Trophoblast cell (in vitro differentiated cells and primary cell): ENCODE measurements around the gene TCEAL3.
"Not testable (repeated sequence)": the region's sequence is repeated elsewhere in the genome, so short reads cannot be mapped to it uniquely, and the experiment has no call there.

Experiments
- DNase-seq, 2 donors: peaks; one replicate each; pipeline ENCODE4 v3.0.0-alpha.2; 2016
- H2AFZ ChIP-seq: 2 replicates; pipeline ENCODE4 v1.6.1; 2013; ENCODE audit warnings: low read length, moderate library complexity, mild to moderate bottlenecking; ENCODE audit not compliant: insufficient read depth, poor library complexity
- H2AK5ac ChIP-seq: 2 replicates; pipeline ENCODE4 v1.6.1; 2013; ENCODE audit warnings: mild to moderate bottlenecking, low read length
- H2BK120ac ChIP-seq: 2 replicates; pipeline ENCODE4 v1.6.1; 2013; ENCODE audit warnings: low read length, mild to moderate bottlenecking, moderate library complexity; ENCODE audit not compliant: insufficient read depth, poor library complexity
- H2BK12ac ChIP-seq: 2 replicates; pipeline ENCODE4 v1.6.1; 2013; ENCODE audit warnings: mild to moderate bottlenecking, low read length, moderate library complexity
- H2BK5ac ChIP-seq: 2 replicates; pipeline ENCODE4 v1.6.1; 2013; ENCODE audit warnings: low read length, low read depth, moderate library complexity, mild to moderate bottlenecking; ENCODE audit not compliant: poor library complexity
- H3K14ac ChIP-seq: 2 replicates; pipeline ENCODE4 v1.6.1; 2013; ENCODE audit warnings: mild to moderate bottlenecking, low read length
- H3K18ac ChIP-seq: 2 replicates; pipeline ENCODE4 v1.6.1; 2013; ENCODE audit warnings: mild to moderate bottlenecking, low read length
- H3K23ac ChIP-seq: 2 replicates; pipeline ENCODE4 v1.6.1; 2013; ENCODE audit warnings: low read length
- H3K27ac ChIP-seq: 2 replicates; pipeline ENCODE4 v1.5.1; 2013; ENCODE audit warnings: low read depth, mild to moderate bottlenecking, inconsistent platforms, low read length, moderate library complexity
- H3K27me3 ChIP-seq: 2 replicates; pipeline ENCODE4 v1.6.1; 2013; ENCODE audit warnings: inconsistent platforms, mild to moderate bottlenecking, low read length, moderate library complexity; ENCODE audit not compliant: insufficient read depth
- H3K36me3 ChIP-seq, 2 experiments: 1 replicate in 1 of 2; 2 replicates in 1 of 2; pipeline ENCODE4 v1.6.1; 2013; ENCODE audit warnings: low read length in 2 of 2, mild to moderate bottlenecking in 2 of 2, moderate library complexity in 1 of 2; ENCODE audit not compliant: insufficient read depth in 2 of 2, control insufficient read depth in 1 of 2
- H3K4ac ChIP-seq: 2 replicates; pipeline ENCODE4 v1.6.1; 2013; ENCODE audit warnings: low read depth, mild to moderate bottlenecking, low read length, moderate library complexity
- H3K4me1 ChIP-seq, 2 experiments: 1 replicate in 1 of 2; 2 replicates in 1 of 2; pipeline ENCODE4 v1.6.1; 2013; ENCODE audit warnings: low read length in 2 of 2, mild to moderate bottlenecking in 2 of 2, moderate library complexity in 1 of 2; ENCODE audit not compliant: insufficient read depth in 2 of 2, control insufficient read depth in 1 of 2
- H3K4me2 ChIP-seq: 2 replicates; pipeline ENCODE4 v1.6.1; 2013; ENCODE audit warnings: inconsistent platforms, mild to moderate bottlenecking, low read length, moderate library complexity
- H3K4me3 ChIP-seq: 2 replicates; pipeline ENCODE4 v1.5.1; 2013; ENCODE audit warnings: mild to moderate bottlenecking, low read depth, low read length, inconsistent platforms
- H3K79me1 ChIP-seq: one replicate; pipeline ENCODE4 v1.6.1; 2013; ENCODE audit warnings: low read length
- H3K79me2 ChIP-seq: 2 replicates; pipeline ENCODE4 v1.6.1; 2013; ENCODE audit warnings: low read length, mild to moderate bottlenecking; ENCODE audit not compliant: control insufficient read depth, insufficient read depth, poor library complexity
- H3K9ac ChIP-seq: 2 replicates; pipeline ENCODE4 v1.6.1; 2013; ENCODE audit warnings: mild to moderate bottlenecking, low read length
- H3K9me3 ChIP-seq: 2 replicates; pipeline ENCODE4 v1.6.1; 2013; ENCODE audit warnings: low read depth, mild to moderate bottlenecking, control low read depth, inconsistent platforms, low read length; ENCODE audit not compliant: insufficient read depth
- H4K12ac ChIP-seq: 2 replicates; pipeline ENCODE4 v1.6.1; 2013; ENCODE audit warnings: low read depth, mild to moderate bottlenecking, low read length, moderate library complexity
- H4K8ac ChIP-seq: 2 replicates; pipeline ENCODE4 v1.6.1; 2013; ENCODE audit warnings: low read depth, mild to moderate bottlenecking, low read length, moderate library complexity
- H4K91ac ChIP-seq: one replicate; pipeline ENCODE4 v1.6.1; 2013; ENCODE audit warnings: low read depth, mild to moderate bottlenecking, low read length, moderate library complexity
- WGBS: extraction: QIAGEN DNeasy Blood & Tissue Kit; methylation state at CpG from one replicate; pipeline ENCODE4 v1.1.7; 2013; ENCODE audit warnings: missing lambda C conversion rate; ENCODE audit not compliant: insufficient read length, insufficient coverage; ENCODE audit errors: extremely low coverage; 5-methylcytosine and 5-hydroxymethylcytosine counted together

The TCEAL3 gene

DNA sequence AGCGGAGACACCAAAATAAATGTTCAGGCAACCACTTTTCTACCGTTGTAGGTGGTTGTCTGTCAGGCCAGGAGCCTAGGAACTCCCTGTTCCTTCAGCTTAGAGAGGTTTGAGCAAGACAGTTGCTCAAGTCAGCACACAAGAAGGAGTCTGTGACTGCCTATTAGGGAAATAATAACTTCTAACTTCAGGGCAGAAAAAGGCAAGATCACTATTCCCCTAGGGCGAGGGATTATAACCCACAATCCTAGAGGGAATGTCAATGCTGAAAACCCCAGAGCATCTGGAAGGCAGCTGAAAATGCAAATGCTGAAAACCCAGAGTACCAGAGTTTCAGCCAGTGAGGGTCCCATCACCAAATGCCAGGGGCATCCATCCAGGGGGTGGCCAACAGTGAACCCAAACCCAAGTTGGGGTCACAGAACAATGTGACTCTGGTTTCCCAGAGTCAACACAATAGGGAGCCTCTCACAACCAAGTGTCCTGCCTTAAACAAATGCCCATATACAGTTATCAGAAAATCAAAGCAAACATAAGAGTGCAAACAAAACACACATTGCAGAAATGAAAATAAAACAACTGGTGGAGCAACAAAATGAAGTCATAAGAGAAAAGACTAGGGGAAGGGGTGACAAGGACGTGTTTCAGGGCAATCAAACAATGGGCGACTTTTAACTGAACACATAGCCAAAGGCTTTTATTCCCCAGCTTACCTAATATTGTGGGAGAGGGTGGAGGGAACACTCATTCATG is 51.1 kb downstream of the TCEAL3 start:
- Histone ChIP-seq H4K91ac (no peak overlapping the region), H3K4ac (no peak overlapping the region), H3K27me3 (no peaks in the 10 kb centered on the region), H3K36me3 (no peaks in the 10 kb centered on the region), H2AK5ac (no peak overlapping the region), H2BK120ac (no peak overlapping the region), H4K8ac (no peak overlapping the region), H3K14ac (no peak overlapping the region), H3K4me3 (no peak overlapping the region), H3K9ac (no peak overlapping the region), H3K9me3 (no peaks in the 10 kb centered on the region), H2BK12ac (no peak overlapping the region), H3K4me1 (no peaks in the 10 kb centered on the region), H3K18ac (no peak overlapping the region), H3K79me2 (no peaks in the 10 kb centered on the region), H3K27ac (no peak overlapping the region), H2AFZ (no peak overlapping the region), H3K4me2 (no peak overlapping the region), H4K12ac (no peak overlapping the region), H2BK5ac (no peak overlapping the region), H3K23ac (no peak overlapping the region), H3K79me1 (no peaks in the 10 kb centered on the region)
- WGBS = no CpG with 5 or more reads among the region's 5 CpGs
- DNase-seq = no peak

DNA sequence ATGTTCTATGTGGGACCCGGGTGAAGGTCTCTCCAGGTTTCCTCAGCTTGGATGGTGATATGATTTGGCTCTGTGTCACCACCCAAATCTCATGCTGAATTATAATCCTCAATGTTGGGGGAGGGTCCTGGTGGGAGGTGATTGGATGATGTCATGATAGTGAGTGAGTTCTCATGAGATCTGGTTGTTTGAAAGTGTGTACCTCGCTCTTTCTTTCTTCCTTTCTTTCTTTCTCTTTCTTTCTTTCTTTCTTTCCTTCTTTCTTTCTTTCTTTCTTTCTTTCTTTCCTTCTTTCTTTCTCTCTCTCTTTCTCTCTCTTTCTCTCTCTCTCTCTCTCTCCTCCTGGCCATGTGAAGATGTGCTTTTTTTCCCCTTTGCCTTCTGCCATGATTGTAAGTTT is 51.7 kb downstream of the TCEAL3 start:
- H2AK5ac ChIP-seq, H3K4ac ChIP-seq, H2BK12ac ChIP-seq, H3K4me1 ChIP-seq, H4K8ac ChIP-seq, H3K18ac ChIP-seq, H2BK5ac ChIP-seq, H2AFZ ChIP-seq, H4K91ac ChIP-seq, H3K36me3 ChIP-seq, H3K79me2 ChIP-seq, H3K4me2 ChIP-seq, DNase-seq, H3K27me3 ChIP-seq, H3K23ac ChIP-seq, H3K9me3 ChIP-seq, H3K79me1 ChIP-seq, H2BK120ac ChIP-seq, H4K12ac ChIP-seq, H3K27ac ChIP-seq, H3K14ac ChIP-seq, H3K4me3 ChIP-seq, H3K9ac ChIP-seq: not testable (repeated sequence)
- WGBS = no CpG with 5 or more reads among the region's 2 CpGs
